COLO829 (cell line): ENCODE results near the gene EID1.
"Not testable (repeated sequence)": the region's sequence is repeated elsewhere in the genome, so short reads cannot be mapped to it uniquely, and the experiment has no call there.

Source experiments
- DNase-seq: peaks from one replicate; pipeline ENCODE4 v3.0.0; 2012; ENCODE audit warnings: low spot score

Gene EID1

GRCh38 chr15:48877630-48878595 lies at the start of gene EID1:
Gene EID1, plus strand, starts transcription at chr15:48878134. Its CDS starts 43 bp downstream, at chr15:48878177.
- peak; percentile 84 for DNase-seq

DNA sequence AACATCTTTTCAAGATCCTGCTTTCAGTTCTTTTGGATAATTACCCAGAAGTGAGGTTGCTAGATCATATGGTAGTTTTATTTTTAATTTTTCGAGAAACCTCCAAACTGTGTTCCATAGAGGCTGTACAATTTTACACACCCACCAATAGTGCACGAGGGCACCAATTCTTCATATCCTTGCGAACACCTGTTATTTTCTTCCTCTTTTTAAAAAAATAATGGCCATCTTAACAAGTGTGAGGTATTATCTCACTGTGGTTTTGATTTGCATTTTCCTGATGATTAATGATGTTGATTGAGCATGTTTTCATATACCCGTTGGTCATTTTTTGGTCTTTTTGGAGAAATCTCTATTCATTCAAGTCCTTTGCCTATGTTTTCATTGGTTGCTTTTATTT lies 49.5 kb upstream of the EID1 start:
- no peak for DNase-seq

DNA sequence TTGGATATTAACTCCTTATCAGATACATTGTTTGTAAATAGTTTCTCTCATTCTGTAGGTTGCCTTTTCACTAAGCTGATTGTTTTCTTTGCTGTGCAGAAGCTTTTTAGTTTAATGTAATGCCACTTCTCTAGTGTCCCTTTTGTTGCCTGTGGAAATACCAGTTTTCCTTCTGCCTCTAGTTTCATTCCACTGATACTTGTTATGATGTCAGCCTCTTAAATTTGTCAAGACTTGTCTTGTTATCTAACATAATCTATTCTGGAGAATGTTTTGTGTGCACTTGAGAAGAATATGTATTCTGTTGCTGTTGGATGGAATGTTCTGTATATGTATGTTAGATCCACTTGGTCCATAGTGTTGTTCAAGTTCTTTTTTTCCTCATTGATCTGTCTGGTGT lies 49.0 kb upstream of the EID1 start:
- no peak for DNase-seq

DNA sequence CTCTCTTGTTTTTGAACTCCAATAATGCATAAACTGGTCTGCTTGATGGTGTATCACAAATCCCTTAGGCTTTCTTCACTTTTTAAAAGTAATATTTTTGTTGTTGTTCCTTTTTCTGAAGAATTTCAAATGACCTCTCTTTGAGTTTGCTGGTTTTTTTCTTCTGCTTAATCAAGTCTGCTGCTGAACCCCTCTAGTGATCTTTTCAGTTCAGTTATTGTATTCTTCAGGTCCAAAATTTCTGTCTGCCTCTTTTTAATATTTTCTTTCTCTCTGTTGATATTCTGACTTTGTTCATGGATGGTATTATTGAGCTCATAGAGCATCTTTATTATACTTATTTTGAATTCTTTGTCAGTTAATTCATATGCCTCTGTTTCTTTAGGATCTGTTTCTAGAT lies 45.3 kb upstream of the EID1 start:
- DNase-seq, result no peak

DNA sequence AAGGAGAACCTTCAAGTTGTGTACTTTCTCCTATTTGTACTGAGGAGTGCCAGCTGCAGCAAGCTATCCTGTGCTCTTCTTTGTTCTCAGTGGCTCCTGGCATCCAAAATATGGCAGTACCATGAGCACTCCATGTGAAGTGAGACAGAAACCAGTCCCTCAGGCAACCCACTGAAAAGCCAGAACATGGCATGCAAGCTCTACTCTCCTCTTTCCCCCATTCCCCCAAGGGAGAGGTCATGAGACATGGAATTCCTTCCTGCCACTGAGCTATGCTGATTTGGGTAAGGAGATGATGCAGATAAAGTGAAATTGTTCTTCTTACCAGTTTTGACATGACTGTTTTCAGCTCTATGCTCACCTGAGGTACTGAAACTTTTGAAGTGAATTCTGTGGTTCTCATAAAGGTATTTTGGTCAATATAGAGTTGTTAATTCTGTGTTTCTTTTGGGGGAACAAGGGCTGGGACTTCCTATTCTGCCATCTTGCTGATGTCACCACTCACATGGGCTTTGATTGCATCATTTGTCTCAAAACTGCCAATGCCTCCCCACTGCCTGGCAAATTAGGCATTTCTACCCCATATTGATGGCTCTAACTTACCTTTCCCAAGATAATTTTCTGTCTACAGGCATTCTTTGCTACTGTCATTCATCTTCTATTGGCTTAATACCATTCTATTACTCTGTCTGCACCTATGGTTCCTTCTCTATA lies 44.3 kb upstream of the EID1 start:
- DNase-seq, result no peak

DNA sequence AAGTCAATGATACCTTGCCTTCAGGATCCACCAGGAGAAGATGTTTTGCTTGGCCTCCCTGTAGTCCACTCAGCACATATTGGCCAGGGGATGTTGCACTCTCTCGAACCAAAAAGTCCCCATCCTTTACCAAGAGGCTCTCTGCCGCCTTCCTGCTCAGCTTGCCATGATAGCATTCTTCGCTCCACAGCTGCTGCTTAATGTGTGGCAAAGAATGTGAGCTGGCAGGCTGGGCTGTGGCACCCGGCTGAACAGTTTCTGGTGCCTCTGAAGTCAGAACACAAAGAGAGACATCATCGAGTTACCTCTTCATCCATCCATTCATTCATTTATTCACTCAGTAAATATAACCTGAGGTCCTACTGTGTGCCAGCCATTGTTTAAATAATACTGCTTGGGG lies 43.2 kb upstream of the EID1 start:
- DNase-seq, result no peak

- DNase-seq, result no peak
Measured at GRCh38 chr15:48842501-48842900, 35.4 kb upstream of the EID1 start.

- DNase-seq, result no peak
Measured at GRCh38 chr15:48845123-48845522, 32.8 kb upstream of the EID1 start.

DNA sequence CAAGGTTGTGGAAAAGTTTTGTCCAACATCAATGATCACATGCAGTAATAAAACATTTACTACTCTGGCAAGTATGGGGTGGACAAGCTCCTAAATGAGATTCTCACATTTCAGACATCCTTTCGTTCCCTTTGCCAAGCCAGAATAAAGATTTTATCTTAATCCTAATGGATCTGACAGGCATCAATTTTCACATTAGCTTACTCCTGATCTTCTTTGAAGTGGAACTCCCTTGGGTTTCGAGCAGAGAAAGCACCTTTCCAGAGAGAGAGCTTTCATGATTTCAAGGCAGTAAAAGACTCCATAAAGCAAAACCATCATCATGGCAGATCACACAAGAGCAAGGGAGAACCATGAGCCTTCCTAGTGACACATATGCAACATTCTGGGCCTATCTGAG lies 27.3 kb upstream of the EID1 start:
- no peak for DNase-seq

DNA sequence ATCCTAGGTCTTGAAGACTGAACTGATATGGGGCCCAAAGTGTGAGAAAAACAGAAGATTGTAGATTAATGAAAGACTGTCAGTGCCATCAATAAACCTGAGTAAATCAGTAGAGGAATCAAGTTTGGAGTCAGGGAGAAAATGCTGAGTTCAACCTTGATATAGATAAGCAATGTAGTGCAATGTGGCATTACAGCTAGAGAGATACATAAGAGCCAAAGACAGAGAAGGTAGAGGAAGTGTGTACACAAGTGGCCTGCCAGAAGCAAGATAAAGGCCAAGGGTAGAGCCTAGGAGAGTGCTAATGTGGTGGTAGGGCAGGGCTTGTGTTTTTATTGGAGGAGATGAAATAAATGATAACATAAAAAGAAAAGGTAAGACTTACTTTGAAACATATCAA lies 26.0 kb upstream of the EID1 start:
- no peak for DNase-seq

GRCh38 chr15:48854434-48854833 lies 23.5 kb upstream of the EID1 start:
- not testable (repeated sequence) for DNase-seq

DNA sequence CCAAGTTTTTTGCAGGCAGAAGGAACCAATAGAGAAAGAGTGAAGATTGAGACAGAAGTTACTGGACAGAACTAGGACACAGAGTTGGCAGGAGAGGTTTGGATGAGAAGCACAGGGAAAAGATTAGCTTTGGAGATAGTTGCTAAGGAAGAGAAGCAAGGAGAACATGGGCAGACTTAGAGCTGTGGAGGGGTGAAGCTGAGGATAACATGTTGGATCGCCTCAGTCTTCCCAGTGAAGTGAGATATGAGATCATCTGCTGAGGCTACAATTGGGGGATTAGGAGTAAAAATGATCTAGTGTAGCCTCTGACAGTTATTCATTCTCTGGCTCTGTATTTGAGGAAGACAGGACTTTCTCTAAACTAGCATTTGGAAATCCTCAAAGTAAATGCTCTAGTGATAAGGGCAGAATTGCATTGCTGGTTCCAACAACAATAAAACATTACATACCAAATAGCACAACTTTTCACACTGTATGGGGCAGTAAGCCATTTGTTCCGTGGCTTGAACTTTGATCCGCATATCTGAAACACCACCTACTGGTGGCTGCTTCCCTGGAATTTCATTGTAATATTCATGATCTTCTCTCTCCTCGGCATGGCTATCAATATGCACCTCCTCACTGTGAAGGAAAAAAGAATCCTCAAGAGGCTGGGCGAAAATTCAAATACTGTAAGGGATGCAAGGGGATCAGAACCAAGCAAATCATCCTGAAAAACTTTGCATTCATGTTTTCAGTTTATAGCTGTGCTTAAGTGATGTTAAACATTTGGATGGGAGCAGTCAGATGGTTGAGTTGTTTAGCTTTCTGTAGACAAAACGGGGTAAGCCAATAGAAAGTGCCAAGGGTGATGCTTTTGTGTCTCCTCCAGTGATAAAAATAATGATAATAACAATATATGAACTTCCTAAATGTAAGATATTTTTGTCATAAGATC lies 22.2 kb upstream of the EID1 start:
- DNase-seq, result peak; percentile 22

DNA sequence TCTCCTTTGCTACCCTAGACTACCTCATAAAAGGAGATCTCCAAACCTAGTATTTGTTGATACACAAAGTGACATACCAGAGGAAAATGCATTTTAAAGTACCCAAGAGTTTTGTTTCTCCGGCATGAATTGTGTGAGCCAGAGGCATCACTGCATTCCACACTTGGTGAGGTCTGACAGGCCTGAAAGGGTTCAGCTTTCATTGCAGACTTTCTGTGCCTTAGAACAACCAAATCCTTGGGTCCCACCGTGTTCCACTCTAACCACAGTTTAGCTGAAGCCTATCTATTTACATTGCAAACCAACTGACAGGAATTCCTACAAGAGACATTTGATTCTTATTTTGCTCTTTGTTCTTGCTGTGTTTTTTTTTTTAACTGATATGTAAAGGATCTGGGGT lies 21.0 kb upstream of the EID1 start:
- no peak for DNase-seq

DNA sequence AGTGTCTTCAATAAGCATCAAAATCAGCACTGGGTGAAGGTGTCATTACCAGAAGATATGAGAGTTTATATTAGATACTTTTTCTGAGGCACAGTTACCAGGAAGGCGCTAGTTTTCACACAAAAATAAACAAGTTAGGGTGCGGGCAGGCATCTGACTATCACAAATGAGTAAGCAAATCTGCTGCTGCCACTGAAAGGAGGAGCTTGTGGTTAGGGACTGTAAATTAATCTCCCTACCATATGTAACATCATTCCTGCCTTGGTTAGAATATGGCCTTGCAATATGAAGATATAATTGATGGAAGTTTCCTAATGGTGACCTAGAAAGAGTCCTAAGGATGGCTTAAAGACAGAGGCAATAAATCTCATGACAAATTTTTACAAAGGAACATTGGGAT lies 19.5 kb upstream of the EID1 start:
- no peak for DNase-seq

GRCh38 chr15:48859426-48859825 lies 18.5 kb upstream of the EID1 start:
- no peak for DNase-seq

DNA sequence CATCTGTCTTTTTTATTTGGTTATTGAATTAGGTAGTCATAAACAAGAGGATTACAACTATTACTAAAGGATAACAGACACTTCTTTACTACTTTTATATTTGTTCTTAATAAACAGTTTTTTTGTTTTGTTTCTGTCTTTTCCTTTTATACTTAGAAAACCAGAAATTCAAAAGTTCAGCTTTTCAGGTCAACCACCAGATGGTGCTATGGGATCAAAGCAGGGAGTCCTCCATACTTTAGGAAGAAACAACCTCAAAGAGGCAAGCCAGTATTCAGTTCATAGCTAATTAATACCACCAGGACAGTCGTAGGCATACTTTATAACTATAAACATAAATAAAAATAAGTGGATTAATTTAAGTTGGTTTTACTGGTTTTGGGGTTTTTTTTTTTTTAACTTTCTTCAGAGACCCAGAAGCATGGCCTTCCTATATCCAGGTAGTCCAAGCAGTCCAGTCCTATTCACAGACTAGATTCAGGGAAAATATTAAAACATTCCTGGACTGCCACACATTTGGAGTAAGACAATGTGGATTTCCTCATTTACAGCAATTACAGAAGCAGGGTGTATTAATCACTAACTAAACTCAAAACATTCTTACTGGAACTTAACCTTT lies 16.0 kb upstream of the EID1 start:
- DNase-seq, result peak; percentile 31

DNA sequence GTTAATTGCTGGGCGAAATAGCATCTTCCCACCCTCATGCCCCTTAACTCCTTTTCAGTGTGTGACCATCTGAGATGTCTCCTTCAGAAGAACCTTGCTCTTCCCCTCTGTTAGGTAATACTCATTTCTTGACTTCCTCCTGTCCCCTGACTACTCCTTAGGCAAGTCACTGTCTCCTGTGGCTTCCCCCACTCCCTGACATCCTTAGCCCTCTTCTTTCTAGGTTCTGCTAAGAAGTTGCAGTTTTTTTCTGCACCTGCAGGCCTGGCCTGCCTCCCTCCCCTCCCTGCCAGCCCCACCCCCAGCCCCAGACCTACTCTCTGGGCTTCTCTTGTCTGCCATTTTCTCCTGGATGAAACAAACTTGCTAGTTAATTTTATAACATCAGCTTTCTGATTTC lies 15.2 kb upstream of the EID1 start:
- no peak for DNase-seq

- no peak for DNase-seq
Measured at GRCh38 chr15:48865370-48866079, 12.4 kb upstream of the EID1 start.

DNA sequence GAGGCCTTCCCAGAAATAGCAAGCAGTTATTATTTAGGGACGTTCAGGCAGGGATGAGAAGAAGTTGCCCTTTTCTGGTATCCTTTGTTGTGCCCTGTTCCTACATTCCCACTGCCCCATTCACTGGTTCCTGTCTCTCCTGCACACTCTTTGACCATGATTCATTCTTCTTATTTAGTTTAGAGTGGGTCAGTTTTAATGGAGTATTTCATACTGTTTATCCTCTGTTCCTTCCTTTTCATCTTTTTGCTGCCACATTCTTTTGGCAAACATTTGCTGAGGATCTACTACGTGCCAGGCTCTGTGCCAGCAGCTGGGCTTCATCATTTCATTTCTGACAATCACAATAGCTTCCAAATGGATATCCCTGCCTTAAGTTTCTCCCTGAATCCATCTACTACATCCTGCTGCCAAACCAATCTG lies 11.8 kb upstream of the EID1 start:
- peak; percentile 29 for DNase-seq

DNA sequence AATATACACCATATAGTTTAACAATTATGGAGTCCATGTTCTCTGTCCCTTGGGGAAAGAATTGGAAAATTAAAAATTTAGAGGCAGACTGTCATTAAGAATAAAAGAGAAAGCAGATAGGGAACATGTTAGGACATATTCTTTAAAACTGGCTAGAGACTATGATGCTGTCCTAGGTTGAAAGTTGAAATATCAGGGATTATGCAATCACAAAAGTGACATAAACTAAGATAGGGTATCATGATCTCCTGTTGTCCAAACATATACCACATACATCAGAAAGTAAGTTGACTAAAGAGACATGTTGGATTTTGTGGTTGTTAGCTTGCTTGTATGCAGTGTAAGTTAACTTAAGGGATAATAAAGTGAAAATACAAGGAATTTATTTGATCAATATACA lies 9.9 kb upstream of the EID1 start:
- no peak for DNase-seq

DNA sequence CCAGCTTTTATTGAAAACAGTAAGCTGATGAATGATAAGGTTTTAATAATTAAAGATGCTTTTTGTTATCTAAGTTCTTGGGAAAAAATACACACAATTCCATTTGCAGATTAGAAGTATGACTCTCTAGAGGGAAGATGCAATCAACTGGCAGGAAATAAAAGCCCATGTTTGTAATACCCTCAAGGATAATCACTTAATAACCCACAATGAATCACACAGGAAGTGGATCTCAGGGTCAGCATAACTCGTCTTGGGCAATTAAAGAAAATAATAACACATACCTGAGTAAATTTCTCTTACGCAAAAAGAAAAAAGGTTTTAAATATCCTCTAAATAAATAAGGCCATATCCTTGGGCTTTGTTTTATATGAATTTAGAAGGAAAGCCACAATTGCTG lies 9.4 kb upstream of the EID1 start:
- DNase-seq, result peak; percentile 76
